HL-60/S4 (cell line): ENCODE measurements around the gene PDIA4.

Experiments
- in situ Hi-C: fragments of 300-500 bp; cut with MboI; formaldehyde crosslinking; loops from 2 replicates; pipeline ENCODE4 v1.14.3; 2022; ENCODE audit warnings: low sequenced_read_pairs

The PDIA4 gene

DNA sequence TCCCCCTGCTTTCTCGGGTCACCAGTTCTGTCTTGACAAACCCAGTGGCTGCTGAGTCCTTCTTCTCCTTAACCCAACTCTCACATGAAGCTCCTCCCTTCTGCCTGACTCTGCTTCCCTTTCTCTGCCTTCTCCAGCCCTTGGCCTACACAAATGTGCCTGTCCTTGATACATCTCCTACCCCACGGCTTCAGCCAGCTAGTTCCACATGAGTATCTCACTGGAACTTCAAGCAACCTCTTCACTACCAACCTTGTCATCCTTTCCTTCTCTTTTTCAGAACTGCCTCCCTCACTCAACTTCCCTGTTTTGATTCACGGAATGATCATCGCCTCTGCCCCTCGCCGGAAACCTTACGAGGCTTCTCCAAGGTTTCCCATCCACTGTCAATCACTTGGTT, 55.9 kb downstream of the PDIA4 start:
- in situ Hi-C loops, result loop anchor here (25.0 kb wide), 2 partner anchors 410 to 710 kb away; no protein-coding TSS in a partner anchor

DNA sequence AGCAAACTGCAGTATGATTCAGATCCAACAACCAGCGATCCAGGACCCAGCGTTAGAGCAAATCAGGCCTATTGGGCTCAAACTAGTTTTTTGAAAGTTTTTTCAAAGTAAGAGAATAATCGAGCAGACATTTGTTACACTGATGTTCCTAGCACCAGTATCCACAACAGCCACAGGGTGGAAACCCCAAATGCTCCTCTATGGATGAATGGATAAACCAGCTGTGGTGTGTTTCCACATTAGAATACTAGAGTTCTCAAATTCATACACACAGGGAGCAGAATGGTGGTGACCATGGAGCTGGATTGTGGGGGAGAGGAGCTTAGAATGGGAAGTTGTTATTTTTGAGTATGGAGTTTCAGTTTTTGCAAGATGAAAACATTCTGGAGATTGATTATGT, 60.7 kb downstream of the PDIA4 start:
- in situ Hi-C loops, result loop anchor here (10.0 to 25.0 kb wide), 3 partner anchors 405 to 705 kb away; no protein-coding TSS in a partner anchor

DNA sequence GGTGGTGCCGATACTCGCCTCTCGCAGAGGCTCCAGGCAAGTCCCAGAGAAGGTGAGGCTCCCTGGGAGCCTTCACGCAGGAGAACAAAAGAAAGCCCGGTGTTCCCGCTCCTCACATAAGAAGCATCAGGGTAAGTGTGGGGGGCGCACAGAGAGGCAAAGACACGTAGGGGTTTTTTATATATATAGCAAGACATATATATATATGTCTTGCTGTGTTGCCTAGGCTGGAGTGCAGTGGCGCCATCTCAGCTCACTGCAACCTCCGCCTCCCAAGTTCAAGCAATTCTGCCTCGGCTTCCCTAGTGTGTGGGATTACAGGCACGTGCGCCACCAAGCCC, 61.3 kb downstream of the PDIA4 start:
- in situ Hi-C loops, result loop anchor here (10.0 to 25.0 kb wide), 3 partner anchors 405 to 705 kb away; no protein-coding TSS in a partner anchor

DNA sequence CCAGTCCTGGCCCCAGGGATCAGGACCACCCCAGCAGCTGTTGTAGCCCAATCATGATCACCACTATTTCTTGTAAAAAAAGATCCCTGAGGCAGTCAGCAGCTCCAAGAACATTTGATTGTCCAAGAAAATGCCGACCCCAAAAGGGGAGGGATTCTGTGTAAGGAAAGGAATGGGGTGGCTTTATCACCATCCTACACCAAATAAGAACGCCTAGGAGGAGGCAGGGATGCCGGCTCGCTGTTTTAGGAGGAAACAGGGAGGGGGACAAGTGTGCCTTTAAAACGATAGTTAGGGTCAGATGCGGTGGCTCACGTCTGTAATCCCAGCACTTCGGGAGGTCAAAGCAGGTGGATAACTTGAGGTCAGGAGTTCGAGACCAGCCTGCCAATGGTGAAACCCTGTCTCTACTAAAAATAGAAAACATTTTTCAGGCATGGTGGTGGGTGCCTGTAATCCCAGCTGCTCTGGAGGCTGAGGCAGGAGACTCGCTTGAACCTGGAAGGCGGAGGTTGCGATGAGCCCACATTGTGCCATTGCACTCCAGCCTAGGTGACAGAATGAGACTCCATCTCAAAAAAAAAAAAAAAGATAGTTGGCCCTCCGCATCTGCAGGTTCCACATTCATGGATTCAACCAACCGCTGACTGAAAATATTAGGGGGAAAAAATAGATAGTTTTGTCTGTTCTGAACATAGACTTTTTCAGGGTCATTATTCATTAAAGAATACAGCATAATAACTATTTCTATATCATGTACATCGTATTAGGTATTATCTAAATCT, 63.6 kb downstream of the PDIA4 start:
- in situ Hi-C loops, result loop anchor here (10.0 to 25.0 kb wide), 3 partner anchors 402 to 702 kb away; no protein-coding TSS in a partner anchor

DNA sequence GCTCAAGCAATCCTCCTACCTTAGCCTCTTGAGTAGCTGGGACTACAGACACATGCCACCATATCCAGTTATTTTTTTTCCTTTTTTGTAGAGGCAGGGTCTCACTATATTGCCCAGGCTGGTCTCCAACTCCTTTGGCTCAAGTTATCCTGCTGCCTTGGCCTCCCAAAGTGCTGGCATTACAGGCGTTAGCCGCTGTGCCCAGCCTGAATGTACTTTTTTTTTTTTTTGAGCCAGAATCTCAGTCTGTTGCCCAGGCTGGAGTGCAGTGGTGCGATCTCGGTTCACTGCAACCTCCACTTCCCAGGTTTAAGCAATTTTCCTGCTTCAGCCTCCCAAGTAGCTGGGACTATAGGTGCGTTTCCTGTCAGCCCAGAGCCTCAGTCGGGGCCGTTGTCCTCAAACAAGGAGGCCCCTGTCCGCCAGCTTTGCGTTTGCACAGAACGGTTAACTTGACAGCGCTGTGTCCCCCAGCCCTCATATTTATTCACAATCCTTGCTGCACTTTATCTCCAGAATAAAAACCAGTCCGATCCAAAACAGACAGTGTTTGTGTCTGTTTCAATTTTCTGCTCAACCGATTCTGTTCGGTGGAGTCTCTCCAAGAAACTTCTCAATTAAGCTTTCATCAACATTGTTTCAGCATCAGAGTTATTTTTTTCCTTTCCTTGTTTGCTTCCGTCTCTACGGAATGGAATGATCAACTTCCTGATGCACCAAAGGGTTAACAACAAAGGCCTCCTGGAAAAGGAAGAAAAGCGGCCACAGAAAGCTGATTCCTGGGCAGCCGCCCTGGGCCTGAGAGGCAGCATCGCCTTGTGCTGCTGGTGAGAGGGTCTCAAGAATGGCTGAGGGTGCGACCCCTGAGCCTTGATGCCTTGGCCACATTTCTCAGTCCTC, 64.5 kb downstream of the PDIA4 start:
- in situ Hi-C loops, result loop anchor here (10.0 to 25.0 kb wide), 3 partner anchors 402 to 702 kb away; no protein-coding TSS in a partner anchor

DNA sequence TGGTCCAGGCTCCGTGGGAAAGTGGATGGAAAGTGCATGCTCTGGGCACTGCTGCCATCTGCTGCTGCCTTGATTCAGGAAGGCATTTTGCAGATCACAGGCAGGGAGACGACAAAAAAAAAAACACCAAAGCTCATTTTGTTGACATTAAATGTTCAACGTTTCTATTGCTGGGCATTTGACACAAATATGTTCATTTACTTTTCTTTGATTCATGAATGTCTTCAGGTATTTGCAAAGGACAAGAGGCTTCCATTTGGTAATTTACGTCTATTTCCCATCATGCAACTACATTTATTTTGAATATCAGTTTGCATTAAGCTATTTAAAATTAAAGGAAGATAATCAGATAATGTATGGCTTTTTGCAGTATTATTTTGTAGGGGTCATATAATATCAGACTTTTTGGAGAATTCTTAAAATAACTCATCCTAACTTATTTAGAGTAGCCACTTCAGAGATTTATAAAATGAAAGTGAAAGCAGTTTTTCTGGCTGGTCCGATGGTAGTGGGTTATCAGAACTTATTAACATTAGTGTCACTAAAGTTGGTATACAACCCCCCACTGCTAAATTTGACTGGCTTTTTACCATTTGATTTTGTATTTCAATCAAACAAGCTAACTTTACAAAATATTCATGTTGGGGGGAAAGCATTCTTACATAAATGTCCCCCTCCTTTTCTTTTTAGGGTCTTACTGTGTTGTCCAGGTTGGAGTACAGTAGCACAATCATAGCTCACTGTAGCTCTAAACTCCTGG, 65.3 kb downstream of the PDIA4 start:
- in situ Hi-C loops, result loop anchor here (10.0 to 25.0 kb wide), 3 partner anchors 401 to 701 kb away; no protein-coding TSS in a partner anchor

DNA sequence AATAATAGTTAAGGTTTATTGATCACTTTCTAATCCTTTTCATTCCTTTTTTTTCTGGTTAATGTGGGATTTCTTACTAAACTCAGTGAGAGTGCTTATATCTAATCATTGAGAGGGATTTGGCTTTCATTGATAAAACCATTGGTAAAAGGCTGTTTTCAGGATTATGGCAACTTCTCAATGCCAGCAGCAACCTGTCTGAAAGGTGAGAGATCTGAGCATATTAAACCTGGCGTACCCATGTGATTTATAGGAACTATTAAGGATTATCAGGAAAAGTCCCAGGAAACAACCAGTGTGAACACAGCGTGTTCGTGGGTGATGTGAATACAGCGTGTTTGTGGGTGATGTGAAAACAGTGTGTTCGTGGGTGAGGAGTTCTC, 65.9 kb downstream of the PDIA4 start:
- in situ Hi-C loops, result loop anchor here (10.0 to 25.0 kb wide), 3 partner anchors 400 to 700 kb away; no protein-coding TSS in a partner anchor

DNA sequence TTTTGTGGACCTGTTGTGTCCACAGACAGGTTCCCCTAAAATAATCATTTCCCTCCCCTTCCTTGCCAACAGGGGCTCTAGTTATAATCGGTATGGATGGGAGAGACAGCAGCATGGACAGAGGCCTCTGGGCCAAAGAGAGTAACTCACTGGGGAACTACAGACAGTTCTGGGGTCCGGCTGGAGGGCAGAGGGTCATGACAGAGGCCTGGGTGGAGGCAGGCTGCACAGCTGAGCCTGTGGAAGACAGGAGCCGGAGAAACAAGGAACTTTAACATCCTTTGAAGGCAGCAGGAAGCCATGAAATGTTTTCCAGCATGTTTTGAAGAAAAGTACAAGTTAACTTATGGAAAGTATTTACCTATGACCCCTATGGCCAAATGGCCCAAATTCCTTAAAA, 68.6 kb downstream of the PDIA4 start:
- in situ Hi-C loops, result loop anchor here (10.0 to 25.0 kb wide), 3 partner anchors 397 to 697 kb away; no protein-coding TSS in a partner anchor

DNA sequence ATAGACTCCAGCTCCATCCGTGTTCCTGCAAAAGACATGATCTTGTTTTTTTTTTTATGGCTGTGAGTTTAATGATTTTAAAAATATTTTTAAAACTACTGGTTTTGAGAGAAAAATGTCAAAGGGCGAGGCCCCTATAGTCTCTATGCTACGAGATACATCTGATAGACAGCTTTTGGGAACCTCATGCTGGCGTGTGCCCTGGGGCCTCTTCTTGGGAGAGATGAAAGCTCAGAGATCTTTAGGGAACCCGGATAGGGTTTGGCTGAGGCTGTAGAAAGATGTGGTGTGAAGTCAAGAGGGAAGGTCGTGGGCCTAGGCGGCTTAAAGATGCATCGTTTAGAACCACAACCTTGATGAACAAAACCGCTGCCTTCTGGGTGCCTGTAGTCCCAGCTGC, 70.2 kb downstream of the PDIA4 start:
- in situ Hi-C loops, result loop anchor here (25.0 kb wide), 2 partner anchors 396 to 696 kb away; no protein-coding TSS in a partner anchor

DNA sequence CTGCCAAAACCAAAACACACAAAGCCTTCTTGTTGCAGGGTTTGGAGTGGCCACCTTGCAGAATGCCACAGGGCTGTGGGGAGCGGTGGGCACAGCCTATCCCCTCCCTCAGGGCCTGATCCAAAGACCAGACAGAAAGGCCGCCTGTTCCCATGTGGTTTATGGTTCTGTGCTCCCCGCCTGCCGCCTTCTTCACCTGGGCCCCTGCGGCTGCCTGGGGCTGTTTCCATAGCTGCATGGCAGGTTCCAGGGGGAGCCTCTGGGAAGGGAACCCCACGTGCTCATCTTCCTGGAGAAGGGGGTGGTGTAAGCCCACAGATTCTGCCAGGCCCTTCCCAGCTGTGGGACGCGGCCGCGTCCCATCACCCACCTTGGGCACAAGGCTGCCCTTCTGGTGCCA, 73.5 kb downstream of the PDIA4 start:
- in situ Hi-C loops, result loop anchor here (25.0 kb wide), 2 partner anchors 392 to 692 kb away; no protein-coding TSS in a partner anchor

DNA sequence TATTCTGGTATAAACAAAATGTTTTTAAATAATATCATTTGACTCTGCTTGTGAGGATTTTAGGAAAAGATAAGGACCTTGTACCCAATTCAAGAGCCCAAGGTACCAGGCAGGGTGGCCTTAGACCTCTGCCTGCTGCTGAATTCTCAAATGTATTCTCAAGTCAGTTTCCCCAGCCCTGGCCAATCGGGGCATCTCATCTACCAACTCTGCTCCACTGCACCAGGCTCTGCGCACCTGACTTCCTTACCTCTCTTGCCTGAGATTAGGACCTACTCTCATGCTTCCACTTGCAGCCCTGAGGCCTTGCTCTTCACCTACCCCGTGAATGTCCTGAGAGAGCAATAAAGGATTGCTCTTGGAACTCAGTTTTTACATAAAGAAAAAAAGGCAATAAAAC, 74.6 kb downstream of the PDIA4 start:
- in situ Hi-C loops, result loop anchor here (25.0 kb wide), 2 partner anchors 391 to 691 kb away; no protein-coding TSS in a partner anchor
